Thyroid gland (tissue), 4 donors: ENCODE measurements around the gene FGF3.

ENCODE experiments used
- CTCF ChIP-seq, 6 experiments: fragments of 200-600 bp in 3 of 6; fragments of 450-650 bp in 3 of 6; sonication (generic) in 3 of 6; IDR thresholded peaks; one replicate each; pipeline ENCODE4 v1.5.1; 2016 to 2019; ENCODE audit warnings: antibody characterized with exemption in 6 of 6, mild to moderate bottlenecking in 2 of 6, inconsistent platforms in 1 of 6, moderate library complexity in 1 of 6
- POLR2A ChIP-seq, 2 donors: fragments of 450-650 bp; IDR thresholded peaks; one replicate each; pipeline ENCODE4 v1.6.1; 2017; ENCODE audit warnings: antibody characterized with exemption in 2 of 2, mild to moderate bottlenecking in 2 of 2, moderate library complexity in 1 of 2

DNA sequence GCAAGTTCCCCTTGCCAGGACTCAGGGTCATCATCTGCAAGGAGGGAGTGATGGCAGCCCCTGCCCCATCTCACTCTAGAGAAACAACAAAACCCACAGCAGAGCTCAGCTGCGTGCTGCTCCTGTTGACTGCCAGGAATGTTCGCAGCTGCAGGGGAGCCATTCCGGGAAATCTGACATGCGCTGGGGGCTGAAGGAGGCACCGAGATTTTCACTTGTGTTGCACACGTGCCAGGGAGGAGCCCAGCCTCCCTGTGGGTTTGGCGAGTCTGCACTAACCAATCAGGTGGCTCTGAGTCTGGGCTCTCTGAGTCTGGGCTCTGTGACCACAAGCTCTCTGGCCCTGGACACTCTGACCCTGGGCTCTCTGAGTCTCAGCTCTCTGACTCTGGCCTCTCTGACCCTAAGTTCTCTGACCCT is 10.5 kb downstream of the FGF3 start:
- TF ChIP-seq POLR2A (IDR thresholded peaks at IDR 0.05), result no peak
- no peak for TF ChIP-seq CTCF (IDR thresholded peaks at IDR 0.05)
